B cell (primary cell): ENCODE data around the gene BICDL1.

Source experiments
- CTCF ChIP-seq: fragments of 200-600 bp; IDR thresholded peaks from one replicate; pipeline ENCODE4 v1.8.0; 2022; ENCODE audit warnings: antibody characterized with exemption, mild to moderate bottlenecking
- EZH2 ChIP-seq: IDR thresholded peaks from 2 replicates; pipeline ENCODE4 v1.6.1; 2012; ENCODE audit warnings: borderline replicate concordance, low read depth, mild to moderate bottlenecking, moderate library complexity, low read length; ENCODE audit not compliant: insufficient read depth, poor library complexity, severe bottlenecking

GRCh38 chr12:120096671-120097202, 107.7 kb downstream of the BICDL1 start:
- no peak for TF ChIP-seq EZH2
- TF ChIP-seq CTCF, result no peak
